ENCODE data around the gene MOB3A.
"Not testable (repeated sequence)": the region's sequence is repeated elsewhere in the genome, so short reads cannot be mapped to it uniquely, and the experiment has no call there.

MOB3A gene

GRCh38 chr19:2037651-2038255, 58.4 kb downstream of the MOB3A start:
- no peak for DNase-seq (ENCODE audit: low read depth)
- no peak for TF ChIP-seq CTCF (IDR thresholded peaks at IDR 0.05; ENCODE audit: insufficient read depth, low read depth, low read length, missing control alignments)
- no peak overlapping the region for H3K4me3 ChIP-seq (ENCODE audit: low read length)

- TF ChIP-seq CTCF (IDR thresholded peaks at IDR 0.05; ENCODE audit: insufficient read depth, low read depth, low read length, missing control alignments) = no peak
- no peak overlapping the region for H3K4me3 ChIP-seq (ENCODE audit: low read length)
- no peak for DNase-seq (ENCODE audit: low read depth)
These were observed 59.7 kb downstream of the MOB3A start for GRCh38 chr19:2036424-2036823.

GRCh38 chr19:2035590-2035991, 60.5 kb downstream of the MOB3A start:
- no peak for DNase-seq (ENCODE audit: low read depth)
- no peak overlapping the region for H3K4me3 ChIP-seq (ENCODE audit: low read length)
- no peak for TF ChIP-seq CTCF (IDR thresholded peaks at IDR 0.05; ENCODE audit: insufficient read depth, low read depth, low read length, missing control alignments)

- no peak overlapping the region for H3K4me3 ChIP-seq (ENCODE audit: low read length)
These were observed 61.2 kb downstream of the MOB3A start for GRCh38 chr19:2034729-2035589.

GRCh38 chr19:2034253-2034652, 61.9 kb downstream of the MOB3A start:
- DNase-seq (ENCODE audit: low read depth); H3K4me3 ChIP-seq (ENCODE audit: low read length): not testable (repeated sequence)

More at GRCh38 chr19:2034729-2035589, 61.2 kb downstream of the MOB3A start:
- DNase-seq (ENCODE audit: low read depth) = peak; percentile 60
- TF ChIP-seq CTCF (IDR thresholded peaks at IDR 0.05; ENCODE audit: insufficient read depth, low read depth, low read length, missing control alignments) = no peak

GRCh38 chr19:2033825-2034159, 62.3 kb downstream of the MOB3A start:
- no peak overlapping the region for H3K4me3 ChIP-seq (ENCODE audit: low read length)
- no peak for TF ChIP-seq CTCF (IDR thresholded peaks at IDR 0.05; ENCODE audit: insufficient read depth, low read depth, low read length, missing control alignments)
- no peak for DNase-seq (ENCODE audit: low read depth)

GRCh38 chr19:2033115-2033824, 62.9 kb downstream of the MOB3A start:
- no peak for DNase-seq (ENCODE audit: low read depth)
- TF ChIP-seq CTCF (IDR thresholded peaks at IDR 0.05; ENCODE audit: insufficient read depth, low read depth, low read length, missing control alignments) = no peak
- H3K4me3 ChIP-seq (ENCODE audit: low read length) = no peak overlapping the region

All from epithelial cell of esophagus (primary cell).